H9 (cell line): ENCODE results near the gene RNLS. TPM values are rescaled to one million over a fixed set of nuclear protein-coding genes. Genes with fewer than 3 reads are reported as not detected.

Experiments used
- DNase-seq: peaks from one replicate; pipeline ENCODE4 v3.0.0-alpha.2; 2017
- H2AFZ ChIP-seq: one replicate; pipeline ENCODE4 v1.6.1; 2013; ENCODE audit warnings: mild to moderate bottlenecking, low read length, control low read depth, moderate library complexity
- H2AK5ac ChIP-seq: 2 replicates; pipeline ENCODE4 v1.6.1; 2013; ENCODE audit warnings: low read length, control low read depth, mixed read lengths; ENCODE audit not compliant: insufficient read length
- H2BK120ac ChIP-seq: one replicate; pipeline ENCODE4 v1.6.1; 2013; ENCODE audit warnings: low read depth, mild to moderate bottlenecking, low read length, control low read depth, inconsistent platforms; ENCODE audit not compliant: poor library complexity, severe bottlenecking
- H2BK12ac ChIP-seq: 2 replicates; pipeline ENCODE4 v1.6.1; 2013; ENCODE audit warnings: low read length, control low read depth, mixed read lengths, low read depth; ENCODE audit not compliant: insufficient read length
- H2BK15ac ChIP-seq: 2 replicates; pipeline ENCODE4 v1.6.1; 2013; ENCODE audit warnings: low read depth, low read length, control low read depth
- H2BK20ac ChIP-seq: one replicate; pipeline ENCODE4 v1.6.1; 2013; ENCODE audit warnings: low read depth, mild to moderate bottlenecking, low read length, control low read depth, inconsistent platforms; ENCODE audit not compliant: poor library complexity, severe bottlenecking
- H2BK5ac ChIP-seq: 2 replicates; pipeline ENCODE4 v1.6.1; 2013; ENCODE audit warnings: low read length, control low read depth, mixed read lengths; ENCODE audit not compliant: insufficient read length
- H3K14ac ChIP-seq: 2 replicates; pipeline ENCODE4 v1.6.1; 2013; ENCODE audit warnings: low read length, control low read depth; ENCODE audit not compliant: insufficient read depth
- H3K18ac ChIP-seq: 2 replicates; pipeline ENCODE4 v1.6.1; 2013; ENCODE audit warnings: low read depth, mild to moderate bottlenecking, mixed read lengths, low read length, control low read depth; ENCODE audit not compliant: insufficient read length
- H3K23ac ChIP-seq: 2 replicates; pipeline ENCODE4 v1.6.1; 2013; ENCODE audit warnings: low read length, control low read depth, mixed read lengths, low read depth; ENCODE audit not compliant: insufficient read length
- H3K23me2 ChIP-seq: 2 replicates; pipeline ENCODE4 v1.6.1; 2013; ENCODE audit warnings: low read depth, mild to moderate bottlenecking, mixed read lengths, low read length, control low read depth; ENCODE audit not compliant: insufficient read length, poor library complexity, severe bottlenecking
- H3K27ac ChIP-seq: 2 replicates; pipeline ENCODE4 v1.5.1; 2013; ENCODE audit warnings: low read length, control low read depth, mixed read lengths, low read depth; ENCODE audit not compliant: insufficient read length
- H3K27me3 ChIP-seq: 2 replicates; pipeline ENCODE4 v1.6.1; 2013; ENCODE audit warnings: low read length, control low read depth, inconsistent platforms; ENCODE audit not compliant: insufficient read depth
- H3K4ac ChIP-seq: 2 replicates; pipeline ENCODE4 v1.6.1; 2013; ENCODE audit warnings: low read depth, mild to moderate bottlenecking, control low read depth, inconsistent platforms, low read length, moderate library complexity
- H3K4me1 ChIP-seq: 2 replicates; pipeline ENCODE4 v1.6.1; 2013; ENCODE audit warnings: low read length, control low read depth, inconsistent platforms; ENCODE audit not compliant: insufficient read depth
- H3K4me2 ChIP-seq: 2 replicates; pipeline ENCODE4 v1.6.1; 2013; ENCODE audit warnings: low read length, control low read depth, mixed read lengths; ENCODE audit not compliant: insufficient read length, insufficient read depth
- H3K56ac ChIP-seq: 2 replicates; pipeline ENCODE4 v1.6.1; 2013; ENCODE audit warnings: low read depth, mild to moderate bottlenecking, mixed read lengths, low read length, control low read depth; ENCODE audit not compliant: insufficient read length
- H3K79me1 ChIP-seq: 2 replicates; pipeline ENCODE4 v1.6.1; 2013; ENCODE audit warnings: low read depth, mild to moderate bottlenecking, moderate library complexity, low read length, control low read depth, inconsistent platforms; ENCODE audit not compliant: insufficient read depth, poor library complexity, severe bottlenecking
- H3K79me2 ChIP-seq: 2 replicates; pipeline ENCODE4 v1.6.1; 2013; ENCODE audit warnings: low read length, control low read depth, inconsistent platforms; ENCODE audit not compliant: insufficient read depth
- H3K9ac ChIP-seq: 2 replicates; pipeline ENCODE4 v1.6.1; 2013; ENCODE audit warnings: low read length, control low read depth, mixed read lengths; ENCODE audit not compliant: insufficient read length; ENCODE audit errors: extremely low read depth
- H3K9me3 ChIP-seq: one replicate; pipeline ENCODE4 v1.6.1; 2013; ENCODE audit warnings: low read depth, low read length, inconsistent platforms; ENCODE audit not compliant: control insufficient read depth
- H3T11ph ChIP-seq: one replicate; pipeline ENCODE4 v1.6.1; 2013; ENCODE audit warnings: mild to moderate bottlenecking, low read length, control low read depth, inconsistent platforms
- H4K20me1 ChIP-seq: one replicate; pipeline ENCODE4 v1.6.1; 2013; ENCODE audit not compliant: control insufficient read depth, insufficient read length, insufficient read depth
- H4K5ac ChIP-seq: 2 replicates; pipeline ENCODE4 v1.6.1; 2013; ENCODE audit warnings: low read depth, mild to moderate bottlenecking, mixed read lengths, low read length, control low read depth; ENCODE audit not compliant: insufficient read length
- H4K8ac ChIP-seq: replicated peaks from 2 replicates; pipeline ENCODE4 v1.6.1; 2013; ENCODE audit warnings: low read length, control low read depth, mixed read lengths, low read depth; ENCODE audit not compliant: insufficient read length
- H4K91ac ChIP-seq: 2 replicates; pipeline ENCODE4 v1.6.1; 2013; ENCODE audit warnings: low read depth, mild to moderate bottlenecking, moderate library complexity, mixed read lengths, low read length, control low read depth; ENCODE audit not compliant: insufficient read length
- H3K27ac Mint-ChIP-seq, 3 experiments: 2 replicates in 2 of 3; 3 replicates in 1 of 3; pipeline ENCODE4 v1.8.0; 2020 to 2021; ENCODE audit warnings: mixed read lengths in 3 of 3, mild to moderate bottlenecking in 1 of 3, moderate library complexity in 1 of 3
- H3K27me3 Mint-ChIP-seq: 2 replicates; pipeline ENCODE4 v1.8.0; 2021; ENCODE audit warnings: low read depth, mild to moderate bottlenecking, moderate library complexity, mixed read lengths
- H3K36me3 Mint-ChIP-seq, 3 experiments: 2 replicates in 2 of 3; 3 replicates in 1 of 3; pipeline ENCODE4 v1.8.0; 2020 to 2021; ENCODE audit warnings: low read depth in 3 of 3, mixed read lengths in 3 of 3; ENCODE audit not compliant: insufficient read depth in 1 of 3
- H3K4me1 Mint-ChIP-seq, 2 experiments: 2 replicates each; pipeline ENCODE4 v1.8.0; 2020; ENCODE audit warnings: mixed read lengths in 2 of 2
- H3K4me3 Mint-ChIP-seq, 2 experiments: 2 replicates in 1 of 2; 3 replicates in 1 of 2; pipeline ENCODE4 v1.8.0; 2020 to 2021; ENCODE audit warnings: mild to moderate bottlenecking in 2 of 2, mixed read lengths in 2 of 2, moderate library complexity in 1 of 2
- H3K9me3 Mint-ChIP-seq, 2 experiments: 2 replicates in 1 of 2; 3 replicates in 1 of 2; pipeline ENCODE4 v1.8.0; 2020; ENCODE audit warnings: mild to moderate bottlenecking in 2 of 2, mixed read lengths in 2 of 2, moderate library complexity in 1 of 2
- WGBS: extraction: QIAGEN DNeasy Blood & Tissue Kit; methylation state at CpG from one replicate; pipeline ENCODE4 v1.1.7; 2013; ENCODE audit warnings: missing lambda C conversion rate, low lambda C conversion rate, mixed read lengths; ENCODE audit not compliant: insufficient read length; ENCODE audit errors: extremely low coverage; 5-methylcytosine and 5-hydroxymethylcytosine counted together
- total RNA-seq: library from RNA; stranded (reverse); gene quantifications from 2 replicates; pipeline ENCODE4 v1.2.1, GENCODE V29; 2021
- TF ChIP-seq, protein P1 (sequence below): fragments of 200-600 bp; sonication (generic); conservative IDR thresholded peaks from 3 replicates; pipeline ENCODE4 v1.8.0; 2021; ENCODE audit warnings: antibody characterized with exemption, mild to moderate bottlenecking

Gene RNLS
- total RNA-seq, 1 experiment from 2014 or later, result 7.5 TPM

DNA sequence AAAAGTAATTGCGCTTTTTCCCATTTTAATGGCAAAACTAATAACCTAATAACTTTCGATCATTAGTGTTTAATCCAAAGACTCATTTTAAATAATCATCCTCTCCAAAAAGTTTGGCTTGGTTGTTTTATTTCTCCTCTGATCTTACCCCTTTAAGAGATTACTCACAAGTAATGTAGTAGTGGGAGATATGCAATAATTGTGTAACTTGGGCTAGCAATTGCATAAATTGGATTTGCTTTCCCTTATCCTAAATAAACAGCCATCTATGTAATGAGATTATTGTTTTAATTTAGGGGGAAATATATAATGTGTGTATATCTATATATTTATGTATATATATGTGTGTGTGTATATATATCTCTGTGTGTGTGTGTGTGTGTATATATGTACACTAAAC, 82.5 kb downstream of the RNLS start:
- H2BK5ac ChIP-seq, result no peak overlapping the region
- H3K27me3 ChIP-seq, result no peaks in the 10 kb centered on the region
- H4K5ac ChIP-seq, result no peak overlapping the region

More for the DNA sequence above, 82.5 kb downstream of the RNLS start:
- no peak overlapping the region for H3K9ac ChIP-seq
- no peak overlapping the region for H2BK12ac ChIP-seq
- no peak overlapping the region for H3K4me3 Mint-ChIP-seq
- no peak overlapping the region for H2AK5ac ChIP-seq
- no peak overlapping the region for H3K18ac ChIP-seq
- TF ChIP-seq, protein P1, sequence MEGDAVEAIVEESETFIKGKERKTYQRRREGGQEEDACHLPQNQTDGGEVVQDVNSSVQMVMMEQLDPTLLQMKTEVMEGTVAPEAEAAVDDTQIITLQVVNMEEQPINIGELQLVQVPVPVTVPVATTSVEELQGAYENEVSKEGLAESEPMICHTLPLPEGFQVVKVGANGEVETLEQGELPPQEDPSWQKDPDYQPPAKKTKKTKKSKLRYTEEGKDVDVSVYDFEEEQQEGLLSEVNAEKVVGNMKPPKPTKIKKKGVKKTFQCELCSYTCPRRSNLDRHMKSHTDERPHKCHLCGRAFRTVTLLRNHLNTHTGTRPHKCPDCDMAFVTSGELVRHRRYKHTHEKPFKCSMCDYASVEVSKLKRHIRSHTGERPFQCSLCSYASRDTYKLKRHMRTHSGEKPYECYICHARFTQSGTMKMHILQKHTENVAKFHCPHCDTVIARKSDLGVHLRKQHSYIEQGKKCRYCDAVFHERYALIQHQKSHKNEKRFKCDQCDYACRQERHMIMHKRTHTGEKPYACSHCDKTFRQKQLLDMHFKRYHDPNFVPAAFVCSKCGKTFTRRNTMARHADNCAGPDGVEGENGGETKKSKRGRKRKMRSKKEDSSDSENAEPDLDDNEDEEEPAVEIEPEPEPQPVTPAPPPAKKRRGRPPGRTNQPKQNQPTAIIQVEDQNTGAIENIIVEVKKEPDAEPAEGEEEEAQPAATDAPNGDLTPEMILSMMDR, result no peak
- H3K4me1 Mint-ChIP-seq, result peaks cover 26 to 33% of the 10 kb centered on the region in 2 experiments
- H3K23me2 ChIP-seq, result no peaks in the 10 kb centered on the region
- peaks cover 1% of the 10 kb centered on the region; the same call in 1 of the 2 replicates for H3K4me1 ChIP-seq
- H2AFZ ChIP-seq, result no peak overlapping the region
- H3K4ac ChIP-seq, result no peak overlapping the region
- peaks cover 0 to 4% of the 10 kb centered on the region in 2 experiments; a peak in 2 of 5 replicates for H3K9me3 Mint-ChIP-seq
- no peaks in the 10 kb centered on the region for H3K36me3 Mint-ChIP-seq
- H2BK120ac ChIP-seq, result no peak overlapping the region
- H3K23ac ChIP-seq, result no peak overlapping the region
- no peak overlapping the region for H3K27ac Mint-ChIP-seq
- H3K56ac ChIP-seq, result no peak overlapping the region
- H4K91ac ChIP-seq, result no peak overlapping the region
- H3K27ac ChIP-seq, result no peak overlapping the region
- no peaks in the 10 kb centered on the region for H3K79me1 ChIP-seq
- no peak overlapping the region for H2BK15ac ChIP-seq
- H3K4me2 ChIP-seq, result no peak overlapping the region
- H3K27me3 Mint-ChIP-seq, result no peaks in the 10 kb centered on the region
- DNase-seq, result no peak
- no peak overlapping the region for H2BK20ac ChIP-seq
- H4K8ac ChIP-seq, result no peak overlapping the region
- no peaks in the 10 kb centered on the region for H4K20me1 ChIP-seq
- no peak overlapping the region for H3K14ac ChIP-seq
- H3T11ph ChIP-seq, result no peak overlapping the region
- no peaks in the 10 kb centered on the region for H3K9me3 ChIP-seq
- WGBS, result no CpG with 5 or more reads among the region's 2 CpGs
- no peaks in the 10 kb centered on the region for H3K79me2 ChIP-seq
